T47D (cell line): ENCODE results near the gene SUSD6.
A peak's percentile ranks its signal among the peaks of the same experiment; 100 is the strongest.

Experiments used
- DNase-seq, 2 experiments: peaks; one replicate each; pipeline versions ENCODE4 v3.0.0 to v3.0.0-alpha.2; 2011 to 2012; ENCODE audit warnings: low read depth in 1 of 2, low spot score in 1 of 2
- JUND ChIP-seq: IDR thresholded peaks from 2 replicates; pipeline ENCODE4 v1.6.1; 2012; ENCODE audit warnings: low read depth
- in situ Hi-C: cut with HindIII; loops from 2 replicates; pipeline ENCODE4 v1.10.0; 2016; ENCODE audit warnings: low sequenced_read_pairs, low pct_unique_long_range_greater_than_20kb

SUSD6 gene

GRCh38 chr14:69600304-69600891, 11.0 kb upstream of the SUSD6 start:
- in situ Hi-C loops = no loop called here
- no peak for DNase-seq
- no peak for TF ChIP-seq JUND

GRCh38 chr14:69605738-69606137, 5.7 kb upstream of the SUSD6 start:
- in situ Hi-C loops = no loop called here
- TF ChIP-seq JUND = no peak
- peak in 1 of 2 experiments; percentile 40 for DNase-seq

GRCh38 chr14:69606258-69607184, 4.9 kb upstream of the SUSD6 start:
- in situ Hi-C loops = no loop called here
- no peak for DNase-seq

GRCh38 chr14:69610020-69610873, 1.1 kb upstream of the SUSD6 start:
- in situ Hi-C loops = no loop called here
- TF ChIP-seq JUND = no peak
- no peak for DNase-seq

More at GRCh38 chr14:69606258-69607184, 4.9 kb upstream of the SUSD6 start:
- no peak for TF ChIP-seq JUND

- no peak for TF ChIP-seq JUND
- DNase-seq = no peak
- in situ Hi-C loops = no loop called here
These were observed 573 bp upstream of the SUSD6 start for GRCh38 chr14:69610874-69611171.

GRCh38 chr14:69612014-69612782, 802 bp downstream of the SUSD6 start:
- DNase-seq = peak in 1 of 2 experiments; percentile 34
- TF ChIP-seq JUND = no peak
- in situ Hi-C loops = no loop called here

GRCh38 chr14:69612783-69613130, 1.4 kb downstream of the SUSD6 start:
- TF ChIP-seq JUND = no peak
- in situ Hi-C loops = no loop called here
- DNase-seq = peak in 1 of 2 experiments; percentile 55

- no peak for DNase-seq
- no peak for TF ChIP-seq JUND
- in situ Hi-C loops = no loop called here
These were observed 2.1 kb downstream of the SUSD6 start for GRCh38 chr14:69613312-69614073.

GRCh38 chr14:69614592-69614991, 3.2 kb downstream of the SUSD6 start:
- in situ Hi-C loops = no loop called here
- DNase-seq = no peak
- TF ChIP-seq JUND = no peak

- no peak for TF ChIP-seq JUND
- in situ Hi-C loops = no loop called here
- no peak for DNase-seq
These were observed 3.7 kb downstream of the SUSD6 start for GRCh38 chr14:69615121-69615495.

- no peak for TF ChIP-seq JUND
- peak in 1 of 2 experiments; percentile 44 for DNase-seq
- in situ Hi-C loops = no loop called here
These were observed 4.4 kb downstream of the SUSD6 start for GRCh38 chr14:69615496-69616407.
